Type B pancreatic cell (in vitro differentiated cells): ENCODE data around the gene EDDM3A. TPM values are rescaled to one million over a fixed set of nuclear protein-coding genes. Genes with fewer than 3 reads are reported as not detected.

ENCODE experiments used
- DNase-seq: peaks from one replicate; pipeline ENCODE4 v3.0.0; 2021; ENCODE audit warnings: mixed read lengths; ENCODE audit not compliant: unreplicated experiment; ENCODE audit errors: extremely low spot score
- H3K27ac Mint-ChIP-seq: 2 replicates; pipeline ENCODE4 v1.8.0; 2021; ENCODE audit warnings: mild to moderate bottlenecking, mixed read lengths
- H3K27me3 Mint-ChIP-seq: 2 replicates; pipeline ENCODE4 v1.8.0; 2021; ENCODE audit warnings: mixed read lengths
- H3K36me3 Mint-ChIP-seq: 2 replicates; pipeline ENCODE4 v1.8.0; 2021; ENCODE audit warnings: mixed read lengths
- H3K4me1 Mint-ChIP-seq: one replicate; pipeline ENCODE4 v1.8.0; 2021; ENCODE audit warnings: mixed read lengths; ENCODE audit not compliant: unreplicated experiment
- H3K4me3 Mint-ChIP-seq: 2 replicates; pipeline ENCODE4 v1.8.0; 2021; ENCODE audit warnings: mild to moderate bottlenecking, mixed read lengths
- H3K9me3 Mint-ChIP-seq: 2 replicates; pipeline ENCODE4 v1.8.0; 2021; ENCODE audit warnings: mixed read lengths
- CTCF ChIP-seq: fragments of 200-600 bp; sonication (generic); conservative IDR thresholded peaks from 2 replicates; pipeline ENCODE4 v1.5.0; 2021; ENCODE audit warnings: antibody characterized with exemption, mild to moderate bottlenecking
- total RNA-seq: library from RNA; stranded (reverse); gene quantifications from 2 replicates; pipeline ENCODE4 v1.2.1, GENCODE V29; 2021; ENCODE audit warnings: low replicate concordance

The EDDM3A gene
- total RNA-seq, 1 donor from 2014 or later = not detected

GRCh38 chr14:20712904-20713303 is 32.8 kb upstream of the EDDM3A start:
- no peak for DNase-seq
- H3K27ac Mint-ChIP-seq = no peak overlapping the region
- H3K4me3 Mint-ChIP-seq = no peak overlapping the region
- no peaks in the 10 kb centered on the region for H3K36me3 Mint-ChIP-seq
- TF ChIP-seq CTCF = no peak
- peaks cover 4% of the 10 kb centered on the region for H3K4me1 Mint-ChIP-seq
- H3K27me3 Mint-ChIP-seq = peaks cover 3% of the 10 kb centered on the region
- H3K9me3 Mint-ChIP-seq = peaks cover 8% of the 10 kb centered on the region

DNA sequence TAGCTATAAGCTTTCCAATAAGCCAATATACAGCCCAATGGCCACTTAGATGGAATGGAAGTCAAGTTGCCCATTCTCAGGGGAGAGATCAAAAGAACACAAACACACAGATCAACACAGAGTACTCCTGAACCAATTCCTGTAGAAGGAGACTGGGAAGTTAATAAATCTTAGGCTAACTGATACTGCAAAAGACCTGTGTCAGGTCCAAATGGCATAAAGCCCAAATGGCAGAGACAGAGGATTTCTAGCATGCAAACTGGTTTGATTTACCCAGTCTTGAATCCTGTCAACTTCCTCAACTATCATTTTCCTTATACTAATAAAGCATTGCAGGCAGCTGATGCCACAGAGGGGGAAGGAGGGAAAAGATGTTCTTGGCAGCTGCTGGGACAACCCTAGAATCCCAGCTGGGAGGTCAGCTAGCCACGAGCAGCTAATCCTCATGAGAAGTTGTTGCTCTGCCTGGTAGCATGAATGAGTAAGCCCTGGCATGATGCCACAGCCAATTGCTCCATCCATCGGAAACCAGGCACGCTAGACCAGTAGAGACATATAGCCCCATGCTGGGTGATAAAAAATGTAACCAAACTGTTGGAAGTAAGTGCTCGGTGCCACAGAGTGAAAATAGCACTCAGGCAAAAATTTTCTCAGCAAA is 31.0 kb upstream of the EDDM3A start:
- no peak overlapping the region for H3K4me3 Mint-ChIP-seq
- DNase-seq = no peak
- H3K4me1 Mint-ChIP-seq = peaks cover 8% of the 10 kb centered on the region
- peaks cover 2% of the 10 kb centered on the region for H3K36me3 Mint-ChIP-seq
- peaks cover 3% of the 10 kb centered on the region for H3K27me3 Mint-ChIP-seq
- peaks cover 11% of the 10 kb centered on the region for H3K9me3 Mint-ChIP-seq
- no peak overlapping the region for H3K27ac Mint-ChIP-seq
- no peak for TF ChIP-seq CTCF

- Mint-ChIP-seq H3K27ac (peak overlapping the region; percentile 93), H3K4me1 (peaks cover 11% of the 10 kb centered on the region)
Measured at GRCh38 chr14:20719777-20720176, 25.9 kb upstream of the EDDM3A start.

DNA sequence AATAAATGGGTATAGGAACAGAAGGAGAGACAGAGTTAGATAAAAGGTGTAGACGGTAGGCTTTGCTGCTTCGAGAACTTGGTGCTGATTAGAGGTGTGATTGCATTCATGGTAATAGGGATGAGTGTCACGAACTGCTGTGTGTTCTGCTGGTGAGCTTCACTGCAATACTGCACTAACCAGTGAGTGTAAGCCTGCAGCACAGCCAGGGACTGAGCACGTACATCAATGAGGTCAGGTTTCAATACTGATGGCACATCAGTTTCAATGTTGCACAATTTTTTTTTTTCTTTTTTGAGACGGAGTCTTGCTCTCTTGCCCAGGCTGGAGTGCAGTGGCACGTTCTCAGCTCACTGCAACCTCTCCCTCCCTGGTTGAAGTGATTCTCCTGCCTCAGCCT is 24.9 kb upstream of the EDDM3A start:
- Mint-ChIP-seq H3K27ac (no peak overlapping the region), H3K27me3 (no peaks in the 10 kb centered on the region), H3K4me1 (peaks cover 7% of the 10 kb centered on the region), H3K36me3 (peaks cover 5% of the 10 kb centered on the region), H3K4me3 (no peak overlapping the region), H3K9me3 (peaks cover 9% of the 10 kb centered on the region)
- DNase-seq = no peak
- no peak for TF ChIP-seq CTCF

More at GRCh38 chr14:20719777-20720176, 25.9 kb upstream of the EDDM3A start:
- no peak for DNase-seq
- Mint-ChIP-seq H3K27me3 (peaks cover 3% of the 10 kb centered on the region), H3K4me3 (peak overlapping the region; percentile 68), H3K9me3 (peaks cover 13% of the 10 kb centered on the region), H3K36me3 (peaks cover 5% of the 10 kb centered on the region)
- TF ChIP-seq CTCF = no peak

DNA sequence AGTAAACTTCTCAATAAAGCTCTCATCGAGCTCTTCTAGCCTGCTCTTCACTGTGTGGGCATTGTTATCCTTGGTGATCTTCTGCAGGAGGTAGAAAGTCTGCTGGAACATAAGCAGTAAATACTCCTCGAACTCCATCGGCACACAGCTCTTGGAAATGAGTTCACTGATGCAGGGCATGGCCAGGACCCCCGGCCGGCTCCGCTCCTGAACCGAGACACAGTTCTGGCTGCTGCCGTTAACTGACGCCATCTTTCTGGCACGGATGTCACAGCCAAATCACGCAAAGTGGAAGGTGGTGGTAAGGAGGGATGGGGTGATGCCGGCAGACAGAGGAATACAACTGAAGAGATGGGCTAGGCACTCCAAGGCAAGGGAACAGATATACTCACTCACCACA is 23.7 kb upstream of the EDDM3A start:
- DNase-seq = no peak
- no peak for TF ChIP-seq CTCF
- peaks cover 7% of the 10 kb centered on the region for H3K4me1 Mint-ChIP-seq
- H3K36me3 Mint-ChIP-seq = peaks cover 5% of the 10 kb centered on the region
- no peaks in the 10 kb centered on the region for H3K27me3 Mint-ChIP-seq
- no peak overlapping the region for H3K4me3 Mint-ChIP-seq
- peak overlapping the region; percentile 31 for H3K27ac Mint-ChIP-seq
- peaks cover 5% of the 10 kb centered on the region for H3K9me3 Mint-ChIP-seq
